ENCODE measurements around the gene TBC1D26. TPM values are rescaled to one million over a fixed set of nuclear protein-coding genes. Genes with fewer than 3 reads are reported as not detected.

The TBC1D26 gene
- total RNA-seq, 1 experiment from 2014 or later: not detected

DNA sequence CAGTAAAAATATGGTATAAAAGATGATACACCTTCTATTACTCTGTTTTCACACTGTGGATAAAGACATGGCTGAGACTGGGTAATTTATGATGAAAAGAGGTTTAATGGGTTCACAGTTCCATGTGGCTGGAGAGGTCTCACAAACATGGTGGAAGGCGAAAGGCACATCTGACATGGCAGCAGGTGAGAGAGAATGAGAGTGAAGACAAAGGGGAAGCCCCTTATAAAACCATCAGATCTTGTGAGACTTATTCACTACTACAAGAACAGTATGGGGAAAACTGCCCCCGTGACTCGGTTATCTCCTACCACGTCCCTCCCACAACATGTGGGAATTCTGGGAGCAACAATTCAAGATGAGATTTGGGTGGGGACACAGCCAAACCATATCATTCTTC is 45.6 kb downstream of the TBC1D26 start:
- Histone ChIP-seq H3K27ac (ENCODE audit: low read length) (no peak overlapping the region), H3K4me3 (ENCODE audit: low read length) (no peak overlapping the region), H3K9me2 (replicated peaks; ENCODE audit: low read length) (no peaks in the 10 kb centered on the region), H3K4me1 (ENCODE audit: insufficient read depth, low read length) (no peaks in the 10 kb centered on the region), H3K9ac (ENCODE audit: low read length) (no peak overlapping the region), H3F3A (ENCODE audit: low read length, unreplicated experiment) (no peaks in the 10 kb centered on the region), H3K36me3 (ENCODE audit: low read depth, low read length) (no peaks in the 10 kb centered on the region; the same call in 1 of the 2 replicates), H4K20me1 (ENCODE audit: low read length) (no peaks in the 10 kb centered on the region), H2AFZ (ENCODE audit: low read length) (no peak overlapping the region), H3K79me2 (ENCODE audit: low read length) (no peaks in the 10 kb centered on the region), H3K27me3 (ENCODE audit: low read length) (no peaks in the 10 kb centered on the region), H3K4me2 (ENCODE audit: low read length) (no peak overlapping the region), H3K9me3 (ENCODE audit: low read length) (0 out of 2 replicates have a peak, but pooled peaks cover 19% of the 10 kb centered on the region)
- CTCF ChIA-PET: no interaction called here
- POLR2A ChIA-PET (ENCODE audit: unreplicated experiment): no interaction called here
- intact Hi-C loops (cut with micrococcal nuclease): no loop called here
- ATAC-seq: no peak
- TF ChIP-seq, protein P1, sequence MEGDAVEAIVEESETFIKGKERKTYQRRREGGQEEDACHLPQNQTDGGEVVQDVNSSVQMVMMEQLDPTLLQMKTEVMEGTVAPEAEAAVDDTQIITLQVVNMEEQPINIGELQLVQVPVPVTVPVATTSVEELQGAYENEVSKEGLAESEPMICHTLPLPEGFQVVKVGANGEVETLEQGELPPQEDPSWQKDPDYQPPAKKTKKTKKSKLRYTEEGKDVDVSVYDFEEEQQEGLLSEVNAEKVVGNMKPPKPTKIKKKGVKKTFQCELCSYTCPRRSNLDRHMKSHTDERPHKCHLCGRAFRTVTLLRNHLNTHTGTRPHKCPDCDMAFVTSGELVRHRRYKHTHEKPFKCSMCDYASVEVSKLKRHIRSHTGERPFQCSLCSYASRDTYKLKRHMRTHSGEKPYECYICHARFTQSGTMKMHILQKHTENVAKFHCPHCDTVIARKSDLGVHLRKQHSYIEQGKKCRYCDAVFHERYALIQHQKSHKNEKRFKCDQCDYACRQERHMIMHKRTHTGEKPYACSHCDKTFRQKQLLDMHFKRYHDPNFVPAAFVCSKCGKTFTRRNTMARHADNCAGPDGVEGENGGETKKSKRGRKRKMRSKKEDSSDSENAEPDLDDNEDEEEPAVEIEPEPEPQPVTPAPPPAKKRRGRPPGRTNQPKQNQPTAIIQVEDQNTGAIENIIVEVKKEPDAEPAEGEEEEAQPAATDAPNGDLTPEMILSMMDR (conservative IDR thresholded peaks at IDR 0.05; ENCODE audit: low read depth, low read length): no peak
- no peak for DNase-seq
- no TSS peak for BruUV-seq (replicated peaks)

DNA sequence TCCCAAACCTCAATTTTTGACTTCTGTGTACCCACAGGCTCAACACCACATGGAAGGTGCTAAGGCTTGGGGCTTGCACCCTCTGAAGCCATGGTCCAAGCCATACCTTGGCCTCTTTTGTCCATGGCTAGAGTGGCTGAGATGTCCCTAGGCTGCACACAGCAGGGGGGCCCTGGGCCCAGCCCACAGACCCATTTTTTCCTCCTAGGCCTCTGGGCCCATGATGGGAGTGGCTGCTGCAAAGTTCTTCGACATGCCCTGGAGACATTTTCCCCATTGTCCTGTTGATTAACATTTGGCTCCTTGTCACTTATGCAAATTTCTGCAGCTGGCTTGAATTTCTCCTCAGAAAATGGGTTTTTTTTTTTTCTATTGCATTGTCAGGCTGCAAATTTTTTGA is 47.0 kb downstream of the TBC1D26 start:
- Histone ChIP-seq H3K79me2 (ENCODE audit: low read length) (no peaks in the 10 kb centered on the region), H3F3A (ENCODE audit: low read length, unreplicated experiment) (no peaks in the 10 kb centered on the region), H4K20me1 (ENCODE audit: low read length) (no peaks in the 10 kb centered on the region), H3K4me3 (ENCODE audit: low read length) (no peak overlapping the region), H3K9me3 (ENCODE audit: low read length) (0 out of 2 replicates have a peak, but pooled peaks cover 19% of the 10 kb centered on the region), H3K27me3 (ENCODE audit: low read length) (no peaks in the 10 kb centered on the region), H3K9me2 (replicated peaks; ENCODE audit: low read length) (no peaks in the 10 kb centered on the region), H2AFZ (ENCODE audit: low read length) (no peak overlapping the region), H3K36me3 (ENCODE audit: low read depth, low read length) (no peaks in the 10 kb centered on the region; the same call in 1 of the 2 replicates), H3K4me2 (ENCODE audit: low read length) (no peak overlapping the region), H3K27ac (ENCODE audit: low read length) (no peak overlapping the region), H3K4me1 (ENCODE audit: insufficient read depth, low read length) (no peaks in the 10 kb centered on the region), H3K9ac (ENCODE audit: low read length) (no peak overlapping the region)
- DNase-seq: no peak
- POLR2A ChIA-PET (ENCODE audit: unreplicated experiment): no interaction called here
- intact Hi-C loops (cut with micrococcal nuclease): no loop called here
- ATAC-seq: no peak
- TF ChIP-seq, protein P1 (conservative IDR thresholded peaks at IDR 0.05; ENCODE audit: low read depth, low read length): no peak
- no peak for TF ChIP-seq EZH2 (IDR thresholded peaks at IDR 0.05; ENCODE audit: low read length, unreplicated experiment)
- no TSS peak for BruUV-seq (replicated peaks)
- CTCF ChIA-PET: no interaction called here

DNA sequence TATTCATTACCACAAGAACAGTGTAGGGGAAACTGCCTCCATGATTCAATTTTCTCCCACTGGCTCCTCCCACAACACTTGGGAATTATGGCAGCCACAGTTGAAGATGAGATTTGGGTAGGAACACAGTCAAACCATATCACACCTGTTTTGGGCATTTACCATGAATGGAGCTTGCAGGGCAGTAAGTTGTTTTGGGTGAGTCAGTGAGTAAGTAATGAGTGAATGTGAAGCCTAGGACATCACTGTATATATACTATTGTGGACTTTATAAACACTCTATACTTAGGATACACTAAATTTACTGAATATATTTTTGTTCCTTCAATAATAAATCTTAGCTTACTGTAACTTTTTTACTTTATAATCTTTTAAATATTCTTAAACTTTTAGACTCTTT is 48.1 kb downstream of the TBC1D26 start:
- BruUV-seq (replicated peaks): no TSS peak
- no peak overlapping the region for H3K4me2 ChIP-seq (ENCODE audit: low read length)
- POLR2A ChIA-PET (ENCODE audit: unreplicated experiment): no interaction called here

More for the DNA sequence above, 48.1 kb downstream of the TBC1D26 start:
- no peaks in the 10 kb centered on the region for H3K9me2 ChIP-seq (replicated peaks; ENCODE audit: low read length)
- DNase-seq (no peak), ATAC-seq (no peak)
- no peaks in the 10 kb centered on the region for H3K4me1 ChIP-seq (ENCODE audit: insufficient read depth, low read length)
- H3K79me2 ChIP-seq (ENCODE audit: low read length): no peaks in the 10 kb centered on the region
- H3K9me3 ChIP-seq (ENCODE audit: low read length): 0 out of 2 replicates have a peak, but pooled peaks cover 15% of the 10 kb centered on the region
- H3F3A ChIP-seq (ENCODE audit: low read length, unreplicated experiment): no peaks in the 10 kb centered on the region
- TF ChIP-seq, protein P1 (conservative IDR thresholded peaks at IDR 0.05; ENCODE audit: low read depth, low read length): no peak
- TF ChIP-seq EZH2 (IDR thresholded peaks at IDR 0.05; ENCODE audit: low read length, unreplicated experiment): no peak
- TF ChIP-seq EZH2phosphoT487 (IDR thresholded peaks at IDR 0.05; ENCODE audit: borderline replicate concordance, low read length): no peak
- H4K20me1 ChIP-seq (ENCODE audit: low read length): no peaks in the 10 kb centered on the region
- CTCF ChIA-PET: no interaction called here
- H3K36me3 ChIP-seq (ENCODE audit: low read depth, low read length): no peaks in the 10 kb centered on the region; the same call in 1 of the 2 replicates
- H3K4me3 ChIP-seq (ENCODE audit: low read length): no peak overlapping the region
- no peak overlapping the region for H3K27ac ChIP-seq (ENCODE audit: low read length)
- no peak overlapping the region for H2AFZ ChIP-seq (ENCODE audit: low read length)
- H3K9ac ChIP-seq (ENCODE audit: low read length): no peak overlapping the region
- intact Hi-C loops (cut with micrococcal nuclease): no loop called here
- no peaks in the 10 kb centered on the region for H3K27me3 ChIP-seq (ENCODE audit: low read length)
